Measurements from ENCODE around the gene STPG3.
A peak's percentile ranks its signal among the peaks of the same experiment; 100 is the strongest.

STPG3 gene

DNA sequence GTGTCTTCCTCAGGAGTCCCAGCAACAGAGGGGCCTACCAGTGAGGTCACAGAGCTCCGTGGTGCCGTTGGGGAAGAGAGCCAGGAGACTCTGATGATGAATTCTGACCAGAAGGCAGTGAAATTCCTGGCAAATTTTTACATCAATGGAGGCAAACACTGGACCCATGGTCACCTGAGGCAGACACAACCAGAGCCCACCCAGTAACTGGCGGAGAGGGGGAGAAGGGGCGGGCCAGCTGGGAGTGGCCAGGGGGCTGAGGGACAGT is at the start of gene STPG3:
Gene STPG3, plus strand, starts transcription at position 93 of the 268 bp plus-strand sequence. Its CDS starts 1 bp downstream, at position 94.
- DNase-seq (ENCODE audit: low spot score), result peak; percentile 19

DNA sequence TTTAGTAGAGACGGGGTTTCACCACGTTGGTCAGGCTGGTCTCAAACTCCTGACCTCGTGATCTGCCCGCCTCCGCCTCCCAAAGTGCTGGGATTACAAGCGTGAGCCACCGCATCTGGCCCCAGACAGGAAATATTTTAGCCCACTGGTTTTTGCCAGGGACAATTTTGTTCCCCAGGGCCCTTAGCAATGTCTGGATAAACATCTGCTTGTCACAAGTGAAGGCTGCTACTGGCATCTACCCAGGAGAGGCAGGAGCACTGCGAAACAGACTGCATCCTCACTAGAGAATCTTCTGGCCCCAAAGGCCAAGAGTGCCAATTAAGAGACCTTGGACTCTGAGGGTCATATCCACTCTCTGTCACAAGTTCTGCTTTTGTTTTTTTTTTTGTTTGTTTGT is 48.1 kb upstream of the STPG3 start:
- DNase-seq (ENCODE audit: low spot score), result no peak

DNA sequence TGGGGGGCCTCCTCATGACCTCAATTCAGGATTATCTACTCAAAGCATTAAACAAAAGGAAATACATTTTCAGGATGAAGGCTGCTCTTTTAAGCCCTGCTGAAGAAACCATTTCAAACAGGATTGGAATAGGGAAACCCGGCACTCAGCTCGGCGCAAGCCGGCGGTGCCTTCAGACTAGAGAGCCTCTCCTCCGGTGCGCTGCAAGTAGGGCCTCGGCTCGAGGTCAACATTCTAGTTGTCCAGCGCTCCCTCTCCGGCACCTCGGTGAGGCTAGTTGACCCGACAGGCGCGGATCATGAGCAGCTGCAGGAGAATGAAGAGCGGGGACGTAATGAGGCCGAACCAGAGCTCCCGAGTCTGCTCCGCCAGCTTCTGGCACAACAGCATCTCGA is 46.4 kb upstream of the STPG3 start:
- DNase-seq (ENCODE audit: low spot score), result no peak

GRCh38 chr9:137205126-137206069 is 45.7 kb upstream of the STPG3 start, which contains the start of the genes NDOR1 and TMEM203:
Gene NDOR1 (plus strand): TSS chr9:137205700. CDS start chr9:137205778, 78 bp downstream.
Gene TMEM203 (minus strand): TSS chr9:137205648. CDS start chr9:137205414, 234 bp downstream.
- peak; percentile 93 for DNase-seq (ENCODE audit: low spot score)

- DNase-seq (ENCODE audit: low spot score), result peak; percentile 67
Measured at GRCh38 chr9:137206602-137207001, 44.5 kb upstream of the STPG3 start.

- DNase-seq (ENCODE audit: low spot score), result no peak
Measured at GRCh38 chr9:137211532-137211931, 39.6 kb upstream of the STPG3 start.

DNA sequence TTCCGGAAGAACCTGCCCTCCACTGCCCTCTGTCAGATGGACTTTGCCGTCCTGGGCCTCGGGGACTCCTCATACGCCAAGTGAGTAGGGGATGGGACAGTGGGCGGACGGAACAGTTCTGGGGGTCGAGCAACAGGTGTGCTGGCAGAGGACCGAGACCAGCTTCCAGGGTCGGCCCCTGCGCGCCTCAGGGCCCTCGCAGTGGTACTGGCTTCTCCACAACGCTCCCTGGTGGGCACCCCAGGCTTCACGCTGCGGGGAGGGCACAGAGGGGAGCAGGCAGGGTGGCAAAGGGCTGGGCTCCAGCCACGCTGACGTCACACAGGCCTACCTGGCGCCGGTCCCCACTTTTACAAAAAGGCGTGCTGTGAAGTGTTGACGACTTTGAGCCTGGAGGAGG is 38.6 kb upstream of the STPG3 start:
- DNase-seq (ENCODE audit: low spot score), result no peak

GRCh38 chr9:137213160-137214060 is 37.7 kb upstream of the STPG3 start:
- DNase-seq (ENCODE audit: low spot score), result peak; percentile 39

- no peak for DNase-seq (ENCODE audit: low spot score)
Measured at GRCh38 chr9:137214620-137215019, 36.5 kb upstream of the STPG3 start.

GRCh38 chr9:137215196-137215986 is 35.7 kb upstream of the STPG3 start:
- no peak for DNase-seq (ENCODE audit: low spot score)

DNA sequence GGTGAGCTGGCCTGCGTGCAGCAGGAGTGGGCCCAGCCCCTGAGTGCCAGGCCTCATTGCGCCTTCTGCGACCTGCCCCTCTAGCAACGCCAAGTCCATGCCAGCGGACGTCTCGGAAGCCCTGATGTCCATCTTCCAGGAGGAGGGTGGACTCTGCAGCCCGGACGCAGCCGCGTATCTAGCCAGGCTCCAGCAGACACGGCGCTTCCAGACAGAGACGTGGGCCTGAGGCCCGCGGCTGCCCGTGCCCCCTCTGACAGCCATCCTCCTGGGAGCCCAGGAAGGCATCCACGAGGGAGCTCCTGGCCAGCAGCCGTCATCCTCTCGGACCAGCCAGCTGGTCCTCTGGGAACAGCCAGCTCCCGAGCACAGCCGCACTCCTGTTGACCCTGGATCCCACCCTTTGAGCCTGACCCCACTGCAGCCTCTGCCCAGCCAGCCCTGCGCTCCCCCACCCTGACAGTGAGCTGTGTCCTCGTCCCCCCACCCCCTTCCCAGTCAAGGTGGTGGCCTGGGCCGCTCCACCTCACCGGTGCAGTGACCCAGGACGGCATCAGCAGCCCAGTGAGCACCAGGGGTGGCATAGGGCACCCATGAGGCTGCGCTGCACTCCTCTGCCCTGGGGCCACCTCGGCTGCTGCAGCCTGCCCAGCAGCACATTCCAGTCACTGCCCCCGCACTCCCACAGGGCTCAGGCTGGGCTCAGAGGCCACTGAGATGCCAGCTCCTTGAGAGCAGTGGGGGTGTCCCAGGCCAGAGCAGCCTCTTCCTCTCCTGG is 34.7 kb upstream of the STPG3 start:
- no peak for DNase-seq (ENCODE audit: low spot score)

GRCh38 chr9:137217276-137218211 is 33.5 kb upstream of the STPG3 start:
- DNase-seq (ENCODE audit: low spot score), result peak; percentile 31

GRCh38 chr9:137218212-137218753 is 32.8 kb upstream of the STPG3 start:
- DNase-seq (ENCODE audit: low spot score), result no peak

DNA sequence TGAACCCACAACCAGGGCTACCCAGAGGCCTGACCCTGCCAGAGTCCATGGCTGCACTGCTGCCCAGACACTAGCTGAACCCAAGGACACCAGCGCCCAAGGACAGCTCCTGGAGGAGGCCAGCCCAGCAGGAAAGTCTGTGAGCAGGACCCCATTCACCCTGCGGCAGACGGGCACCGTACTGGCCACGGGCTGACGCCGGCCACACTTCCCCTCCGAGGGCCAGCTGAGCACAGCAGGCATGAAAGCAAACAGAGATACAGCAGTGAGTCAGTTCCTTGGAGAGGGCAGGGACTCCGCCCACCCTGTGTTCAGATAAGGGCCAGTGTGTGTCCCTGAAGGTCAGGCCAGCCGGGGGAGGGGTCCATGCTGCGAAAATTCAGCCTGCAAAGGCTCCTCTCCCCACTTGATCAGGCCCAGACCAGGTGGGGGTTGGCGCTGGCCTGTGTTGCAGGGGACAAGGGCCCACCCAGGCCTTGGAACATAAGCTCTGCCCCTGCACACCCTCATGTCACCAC is 32.3 kb upstream of the STPG3 start:
- peak; percentile 84 for DNase-seq (ENCODE audit: low spot score)

DNA sequence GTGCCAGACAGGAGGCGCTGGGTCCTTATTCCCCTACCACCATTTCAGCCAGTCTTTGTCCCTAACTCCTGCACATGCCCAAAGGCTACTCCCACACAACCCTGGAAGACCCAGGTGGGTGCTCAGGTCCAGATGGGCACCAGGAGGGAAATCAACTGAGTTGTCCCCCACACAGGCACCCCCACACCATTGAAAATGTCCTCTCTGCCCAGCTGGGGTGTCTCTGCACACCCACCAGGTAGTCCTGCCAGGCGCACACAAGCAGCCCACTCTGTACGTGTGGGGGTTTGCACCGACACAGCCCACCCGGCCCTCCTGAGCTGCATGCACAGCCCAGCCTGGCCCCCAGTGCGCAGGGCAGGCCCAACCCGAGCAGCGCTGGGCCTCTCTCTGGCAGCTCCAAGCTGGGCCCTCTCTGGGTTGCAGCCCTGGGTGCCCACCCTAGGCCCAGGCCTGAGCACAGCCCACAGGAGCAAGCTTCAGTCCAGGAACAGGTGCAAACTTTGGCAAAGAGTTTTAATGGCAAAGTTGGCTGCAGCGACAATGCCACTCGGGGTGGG is 31.2 kb upstream of the STPG3 start:
- DNase-seq (ENCODE audit: low spot score), result no peak

- no peak for DNase-seq (ENCODE audit: low spot score)
Measured at GRCh38 chr9:137220317-137221094, 30.6 kb upstream of the STPG3 start.

GRCh38 chr9:137221095-137221505 is 30.0 kb upstream of the STPG3 start:
- DNase-seq (ENCODE audit: low spot score), result no peak

GRCh38 chr9:137221506-137222111 is 29.5 kb upstream of the STPG3 start:
- no peak for DNase-seq (ENCODE audit: low spot score)

All from hematopoietic multipotent progenitor cell treated with erythropoietin and hydrocortisone succinate and interleukin-3 and kit ligand, for 17 days (in vitro differentiated cells).